ENCODE results near the gene CFAP61. TPM values are rescaled to one million over a fixed set of nuclear protein-coding genes. Genes with fewer than 3 reads are reported as not detected.

CFAP61 gene
- total and polyA plus RNA-seq, 2 experiments from 2014 or later = 1.0 TPM; not detected in 1

GRCh38 chr20:20293141-20293540 lies 240.8 kb downstream of the CFAP61 start:
- Histone ChIP-seq H2AFZ (no peak overlapping the region), H3K4me3 (no peak overlapping the region), H3K4me2 (no peak overlapping the region), H4K20me1 (ENCODE audit: insufficient read depth, poor library complexity, severe bottlenecking) (no peaks in the 10 kb centered on the region), H3K9me2 (replicated peaks; ENCODE audit: insufficient read depth) (no peaks in the 10 kb centered on the region), H3K79me2 (no peaks in the 10 kb centered on the region), H3K9me3 (ENCODE audit: low read depth) (no peaks in the 10 kb centered on the region), H3K36me3 (replicated peaks; ENCODE audit: insufficient read depth, low read depth) (no peaks in the 10 kb centered on the region), H3K27ac (no peak overlapping the region), H3K4me1 (ENCODE audit: insufficient read depth) (no peaks in the 10 kb centered on the region), H3K27me3 (no peaks in the 10 kb centered on the region)
- no peak for DNase-seq (ENCODE audit: low spot score)
- TF ChIP-seq CTCF (IDR thresholded peaks at IDR 0.05; ENCODE audit: poor library complexity) (no peak), EZH2phosphoT487 (IDR thresholded peaks at IDR 0.05; ENCODE audit: low read depth, severe bottlenecking, unreplicated experiment) (no peak), EZH2 (IDR thresholded peaks at IDR 0.05; ENCODE audit: borderline replicate concordance) (no peak)
- 88% methylated on average over 4 of the region's 4 CpGs for WGBS (ENCODE audit: low lambda C conversion rate, missing lambda C conversion rate)

GRCh38 chr20:20293691-20294385 lies 241.5 kb downstream of the CFAP61 start:
- H3K4me1 ChIP-seq (ENCODE audit: insufficient read depth) = no peaks in the 10 kb centered on the region
- no peak overlapping the region for H2AFZ ChIP-seq
- no peaks in the 10 kb centered on the region for H3K79me2 ChIP-seq
- no peaks in the 10 kb centered on the region for H3K36me3 ChIP-seq (replicated peaks; ENCODE audit: insufficient read depth, low read depth)
- H3K27me3 ChIP-seq = no peaks in the 10 kb centered on the region
- TF ChIP-seq EZH2phosphoT487 (IDR thresholded peaks at IDR 0.05; ENCODE audit: low read depth, severe bottlenecking, unreplicated experiment) (no peak), EZH2 (IDR thresholded peaks at IDR 0.05; ENCODE audit: borderline replicate concordance) (no peak), CTCF (IDR thresholded peaks at IDR 0.05; ENCODE audit: poor library complexity) (no peak)
- WGBS (ENCODE audit: low lambda C conversion rate, missing lambda C conversion rate) = 90% methylated on average over 7 of the region's 7 CpGs
- no peak overlapping the region for H3K4me3 ChIP-seq
- no peaks in the 10 kb centered on the region for H4K20me1 ChIP-seq (ENCODE audit: insufficient read depth, poor library complexity, severe bottlenecking)
- no peak overlapping the region for H3K4me2 ChIP-seq
- no peak for DNase-seq (ENCODE audit: low spot score)
- no peak overlapping the region for H3K27ac ChIP-seq
- H3K9me3 ChIP-seq (ENCODE audit: low read depth) = no peaks in the 10 kb centered on the region
- no peaks in the 10 kb centered on the region for H3K9me2 ChIP-seq (replicated peaks; ENCODE audit: insufficient read depth)

- H3K4me3 ChIP-seq = no peak overlapping the region
- no peak for TF ChIP-seq EZH2 (IDR thresholded peaks at IDR 0.05; ENCODE audit: borderline replicate concordance)
- TF ChIP-seq EZH2phosphoT487 (IDR thresholded peaks at IDR 0.05; ENCODE audit: low read depth, severe bottlenecking, unreplicated experiment) = no peak
- TF ChIP-seq CTCF (IDR thresholded peaks at IDR 0.05; ENCODE audit: poor library complexity) = no peak
- no peaks in the 10 kb centered on the region for H3K36me3 ChIP-seq (replicated peaks; ENCODE audit: insufficient read depth, low read depth)
- no peaks in the 10 kb centered on the region for H3K4me1 ChIP-seq (ENCODE audit: insufficient read depth)
- H3K4me2 ChIP-seq = no peak overlapping the region
- no peaks in the 10 kb centered on the region for H3K9me3 ChIP-seq (ENCODE audit: low read depth)
- 67% methylated on average over 4 of the region's 6 CpGs for WGBS (ENCODE audit: low lambda C conversion rate, missing lambda C conversion rate)
- no peaks in the 10 kb centered on the region for H3K9me2 ChIP-seq (replicated peaks; ENCODE audit: insufficient read depth)
- no peaks in the 10 kb centered on the region for H4K20me1 ChIP-seq (ENCODE audit: insufficient read depth, poor library complexity, severe bottlenecking)
- H2AFZ ChIP-seq = no peak overlapping the region
- H3K27ac ChIP-seq = no peak overlapping the region
- DNase-seq (ENCODE audit: low spot score) = no peak
- H3K79me2 ChIP-seq = no peaks in the 10 kb centered on the region
- no peaks in the 10 kb centered on the region for H3K27me3 ChIP-seq
Observed at GRCh38 chr20:20295621-20296498, 243.5 kb downstream of the CFAP61 start.
